GM18517 (cell line): ENCODE measurements around the gene RPS6KB1.
"Not testable (repeated sequence)": the region's sequence is repeated elsewhere in the genome, so short reads cannot be mapped to it uniquely, and the experiment has no call there.

ENCODE experiments used
- ATAC-seq: cut with Tn5 transposase; IDR thresholded peaks from one replicate; pipeline ENCODE4 v1.9.1; 2021; ENCODE audit warnings: mild to moderate bottlenecking, moderate library complexity; ENCODE audit not compliant: unreplicated experiment

Gene RPS6KB1

GRCh38 chr17:59892924-59893675 lies at the start of gene RPS6KB1, which contains the start of gene TUBD1:
TSS of gene RPS6KB1 (plus strand) at chr17:59893121. CDS start at chr17:59893185, 64 bp downstream.
TSS of gene TUBD1 (minus strand) at chr17:59892943. CDS start at chr17:59891002, 1,941 bp downstream.
- peak; percentile 84 for ATAC-seq

- no peak for ATAC-seq
These were observed 47.9 kb upstream of the RPS6KB1 start for GRCh38 chr17:59844884-59845594.

- peak; percentile 22 for ATAC-seq
These were observed 47.1 kb upstream of the RPS6KB1 start for GRCh38 chr17:59845595-59846393.

- ATAC-seq, result peak; percentile 38
These were observed 46.3 kb upstream of the RPS6KB1 start for GRCh38 chr17:59846394-59847165.

- ATAC-seq, result no peak
These were observed 44.6 kb upstream of the RPS6KB1 start for GRCh38 chr17:59848385-59848668.

- ATAC-seq, result no peak
These were observed 44.1 kb upstream of the RPS6KB1 start for GRCh38 chr17:59848778-59849177.

- ATAC-seq, result not testable (repeated sequence)
These were observed 42.6 kb upstream of the RPS6KB1 start for GRCh38 chr17:59850311-59850710.

GRCh38 chr17:59851439-59852375 lies 41.2 kb upstream of the RPS6KB1 start:
- no peak for ATAC-seq

GRCh38 chr17:59852847-59853167 lies 40.1 kb upstream of the RPS6KB1 start:
- ATAC-seq, result not testable (repeated sequence)

GRCh38 chr17:59853168-59853918 lies 39.6 kb upstream of the RPS6KB1 start:
- no peak for ATAC-seq

GRCh38 chr17:59853919-59854729 lies 38.8 kb upstream of the RPS6KB1 start:
- ATAC-seq, result not testable (repeated sequence)

GRCh38 chr17:59856859-59857794 lies 35.8 kb upstream of the RPS6KB1 start:
- ATAC-seq, result no peak

GRCh38 chr17:59858167-59858816 lies 34.6 kb upstream of the RPS6KB1 start:
- ATAC-seq, result no peak

GRCh38 chr17:59858932-59859331 lies 34.0 kb upstream of the RPS6KB1 start:
- ATAC-seq, result no peak

- no peak for ATAC-seq
These were observed 33.4 kb upstream of the RPS6KB1 start for GRCh38 chr17:59859444-59860025.

- ATAC-seq, result no peak
These were observed 29.3 kb upstream of the RPS6KB1 start for GRCh38 chr17:59863616-59864015.

GRCh38 chr17:59869941-59870218 lies 23.0 kb upstream of the RPS6KB1 start:
- no peak for ATAC-seq
